ENCODE data around the gene TFAP2C. TPM values are rescaled to one million over a fixed set of nuclear protein-coding genes. Genes with fewer than 3 reads are reported as not detected.

TFAP2C gene
- total and polyA plus RNA-seq, 2 experiments from 2014 or later: 11.9 to 14.3 TPM

GRCh38 chr20:56631990-56632327 lies 2.9 kb downstream of the TFAP2C start (continued):
- no peak for TF ChIP-seq ZNF462 (CRISPR knock-in tag; IDR thresholded peaks at IDR 0.05)
- TF ChIP-seq REST (IDR thresholded peaks at IDR 0.05; ENCODE audit: unreplicated experiment): no peak
- no peak for TF ChIP-seq ZNF114 (CRISPR knock-in tag; IDR thresholded peaks at IDR 0.05)
- no peak for TF ChIP-seq JUNB (IDR thresholded peaks at IDR 0.05; ENCODE audit: unreplicated experiment)
- no peak for TF ChIP-seq CTCF (conservative IDR thresholded peaks at IDR 0.05; ENCODE audit: low read depth in 2 of 2)
- TF ChIP-seq STAT1 (IDR thresholded peaks at IDR 0.05; ENCODE audit: unreplicated experiment): no peak
- no peak for TF ChIP-seq EZH2phosphoT487 (IDR thresholded peaks at IDR 0.05; ENCODE audit: unreplicated experiment)
- TF ChIP-seq EZH2 (IDR thresholded peaks at IDR 0.05; ENCODE audit: low read depth, unreplicated experiment): no peak
